Measurements from ENCODE around the gene SHROOM3. TPM values are rescaled to one million over a fixed set of nuclear protein-coding genes. Genes with fewer than 3 reads are reported as not detected.
"Not testable (repeated sequence)": the region's sequence is repeated elsewhere in the genome, so short reads cannot be mapped to it uniquely, and the experiment has no call there.

Gene SHROOM3
- polyA plus RNA-seq, 12 donors, result 16.1 to 44.9 (median 21.8) TPM; not detected in 1

- DNase-seq, result no peak
Measured at GRCh38 chr4:76441881-76442280, 6.9 kb downstream of the SHROOM3 start.

- DNase-seq, result no peak
Measured at GRCh38 chr4:76442807-76443206, 7.8 kb downstream of the SHROOM3 start.

- DNase-seq, result no peak
Measured at GRCh38 chr4:76443376-76443775, 8.3 kb downstream of the SHROOM3 start.

GRCh38 chr4:76445911-76446310, 10.9 kb downstream of the SHROOM3 start:
- DNase-seq, result no peak

- no peak for DNase-seq
Measured at GRCh38 chr4:76447393-76447851, 12.4 kb downstream of the SHROOM3 start.

- DNase-seq, result no peak
Measured at GRCh38 chr4:76448211-76448610, 13.2 kb downstream of the SHROOM3 start.

GRCh38 chr4:76449362-76449767, 14.3 kb downstream of the SHROOM3 start:
- no peak for DNase-seq

GRCh38 chr4:76449833-76450232, 14.8 kb downstream of the SHROOM3 start:
- no peak for DNase-seq

GRCh38 chr4:76453232-76453631, 18.2 kb downstream of the SHROOM3 start:
- no peak for DNase-seq

GRCh38 chr4:76454073-76454472, 19.0 kb downstream of the SHROOM3 start:
- DNase-seq, result not testable (repeated sequence)

GRCh38 chr4:76457885-76458284, 22.9 kb downstream of the SHROOM3 start:
- DNase-seq, result no peak

- DNase-seq, result no peak
Measured at GRCh38 chr4:76458297-76458696, 23.3 kb downstream of the SHROOM3 start.

- DNase-seq, result peak; percentile 53
Measured at GRCh38 chr4:76458825-76459224, 23.8 kb downstream of the SHROOM3 start.

- DNase-seq, result peak; percentile 71
Measured at GRCh38 chr4:76459291-76459723, 24.3 kb downstream of the SHROOM3 start.

GRCh38 chr4:76463568-76463967, 28.5 kb downstream of the SHROOM3 start:
- DNase-seq, result no peak

- DNase-seq, result no peak
Measured at GRCh38 chr4:76470064-76470463, 35.0 kb downstream of the SHROOM3 start.

- no peak for DNase-seq
Measured at GRCh38 chr4:76470532-76470931, 35.5 kb downstream of the SHROOM3 start.

GRCh38 chr4:76476571-76476970, 41.5 kb downstream of the SHROOM3 start:
- DNase-seq, result no peak

- DNase-seq, result no peak
Measured at GRCh38 chr4:76484654-76485053, 49.6 kb downstream of the SHROOM3 start.

- no peak for DNase-seq
Measured at GRCh38 chr4:76485450-76485849, 50.4 kb downstream of the SHROOM3 start.

GRCh38 chr4:76486588-76487276, 51.7 kb downstream of the SHROOM3 start:
- no peak for DNase-seq

- DNase-seq, result no peak
Measured at GRCh38 chr4:76487621-76488020, 52.6 kb downstream of the SHROOM3 start.

GRCh38 chr4:76488455-76488854, 53.4 kb downstream of the SHROOM3 start:
- no peak for DNase-seq
